ENCODE data around the gene CYP2D6.
A peak's percentile ranks its signal among the peaks of the same experiment; 100 is the strongest.
"Not testable (repeated sequence)": the region's sequence is repeated elsewhere in the genome, so short reads cannot be mapped to it uniquely, and the experiment has no call there.

The CYP2D6 gene

DNA sequence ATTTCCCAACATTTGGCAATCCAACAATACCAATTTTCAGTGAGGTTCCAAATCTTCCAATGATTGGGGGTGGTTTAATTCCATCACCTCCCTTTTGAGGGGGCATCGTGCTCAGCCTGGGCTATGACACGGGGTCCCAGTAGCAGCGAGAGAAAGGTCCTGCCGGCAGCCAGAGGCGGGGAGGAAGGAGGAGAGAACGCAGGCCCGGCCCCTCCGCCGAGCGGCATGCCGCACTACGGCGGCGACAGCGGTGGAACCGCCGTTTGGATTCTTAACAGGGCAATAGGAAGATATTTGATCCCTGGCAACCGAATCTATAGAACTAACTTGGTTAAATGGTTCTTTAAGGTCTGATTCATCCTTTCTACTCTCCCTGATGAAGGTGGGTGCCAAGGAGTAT lies 21.8 kb downstream of the CYP2D6 start:
- no peak for DNase-seq (ENCODE audit: low read depth)
- no peak overlapping the region for H3K4me3 ChIP-seq (ENCODE audit: control insufficient read depth, low read depth, low read length)
- TF ChIP-seq, protein P1, sequence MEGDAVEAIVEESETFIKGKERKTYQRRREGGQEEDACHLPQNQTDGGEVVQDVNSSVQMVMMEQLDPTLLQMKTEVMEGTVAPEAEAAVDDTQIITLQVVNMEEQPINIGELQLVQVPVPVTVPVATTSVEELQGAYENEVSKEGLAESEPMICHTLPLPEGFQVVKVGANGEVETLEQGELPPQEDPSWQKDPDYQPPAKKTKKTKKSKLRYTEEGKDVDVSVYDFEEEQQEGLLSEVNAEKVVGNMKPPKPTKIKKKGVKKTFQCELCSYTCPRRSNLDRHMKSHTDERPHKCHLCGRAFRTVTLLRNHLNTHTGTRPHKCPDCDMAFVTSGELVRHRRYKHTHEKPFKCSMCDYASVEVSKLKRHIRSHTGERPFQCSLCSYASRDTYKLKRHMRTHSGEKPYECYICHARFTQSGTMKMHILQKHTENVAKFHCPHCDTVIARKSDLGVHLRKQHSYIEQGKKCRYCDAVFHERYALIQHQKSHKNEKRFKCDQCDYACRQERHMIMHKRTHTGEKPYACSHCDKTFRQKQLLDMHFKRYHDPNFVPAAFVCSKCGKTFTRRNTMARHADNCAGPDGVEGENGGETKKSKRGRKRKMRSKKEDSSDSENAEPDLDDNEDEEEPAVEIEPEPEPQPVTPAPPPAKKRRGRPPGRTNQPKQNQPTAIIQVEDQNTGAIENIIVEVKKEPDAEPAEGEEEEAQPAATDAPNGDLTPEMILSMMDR (IDR thresholded peaks at IDR 0.05; ENCODE audit: control insufficient read depth, insufficient read depth, low read depth, low read length, missing control alignments), result no peak

DNA sequence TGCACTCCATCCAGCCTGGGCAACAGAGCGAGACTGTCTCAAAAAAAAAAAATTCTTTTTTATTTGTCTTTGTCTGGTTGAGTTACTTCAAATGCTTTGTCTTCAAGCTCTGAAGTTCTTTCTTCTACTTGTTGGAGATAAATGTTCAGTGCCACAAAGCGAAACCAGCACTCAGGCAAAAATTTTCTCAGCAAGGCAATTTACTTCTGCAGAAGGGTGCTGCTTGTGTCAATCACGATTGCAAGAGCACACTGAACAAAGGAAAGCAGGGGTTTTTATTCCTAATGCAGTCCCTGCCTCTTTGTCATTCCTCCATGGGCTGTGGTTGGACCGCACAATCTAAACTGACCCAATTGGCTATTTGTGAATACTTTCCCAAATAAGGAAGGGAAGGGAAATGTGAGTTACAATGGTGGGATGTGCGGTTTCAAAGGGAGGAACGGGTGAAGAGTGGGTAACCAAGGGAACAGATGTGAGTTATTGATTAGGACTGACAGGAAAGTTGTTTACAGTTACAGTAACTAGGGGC lies 26.2 kb downstream of the CYP2D6 start:
- DNase-seq (ENCODE audit: low read depth); H3K4me3 ChIP-seq (ENCODE audit: control insufficient read depth, low read depth, low read length): not testable (repeated sequence)

DNA sequence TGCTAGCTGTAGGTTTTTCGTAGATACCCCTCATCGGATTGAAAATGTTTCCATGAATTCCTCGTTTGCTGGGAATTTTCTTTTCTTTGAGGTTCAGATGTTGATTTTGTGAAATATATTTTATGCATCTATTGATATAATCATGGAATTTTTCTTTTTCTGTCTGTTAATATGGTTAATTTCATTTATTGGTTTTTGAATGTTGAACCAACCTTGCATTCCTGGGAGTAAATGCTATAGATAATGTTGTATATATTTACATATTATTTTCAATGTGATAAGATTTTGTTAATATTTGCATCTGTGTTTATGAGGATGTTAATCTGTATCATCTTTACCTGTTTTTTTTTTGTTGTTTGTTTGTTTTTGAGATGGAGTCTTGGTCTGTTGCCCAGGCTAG lies 29.4 kb downstream of the CYP2D6 start:
- H3K4me3 ChIP-seq (ENCODE audit: control insufficient read depth, low read depth, low read length), result no peak overlapping the region
- no peak for DNase-seq (ENCODE audit: low read depth)
- TF ChIP-seq, protein P1 (IDR thresholded peaks at IDR 0.05; ENCODE audit: control insufficient read depth, insufficient read depth, low read depth, low read length, missing control alignments), result no peak

DNA sequence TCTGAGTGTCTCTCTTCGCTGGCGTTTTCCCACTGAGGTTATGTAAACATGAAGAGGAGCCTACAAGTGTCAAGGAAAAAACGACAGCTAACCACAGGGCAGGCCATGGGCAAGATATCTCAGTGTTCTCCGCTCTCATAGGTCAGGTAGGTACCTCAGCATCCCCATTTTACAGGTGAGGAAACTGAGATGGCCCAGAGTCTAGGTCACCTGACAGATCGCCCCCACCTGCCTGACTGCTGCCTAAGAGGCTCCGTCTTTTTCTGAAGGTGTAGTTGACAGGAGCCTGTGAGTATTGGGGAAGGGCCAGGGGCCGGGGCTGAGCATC lies 39.2 kb downstream of the CYP2D6 start:
- H3K4me3 ChIP-seq (ENCODE audit: control insufficient read depth, low read depth, low read length), result peak overlapping the region; percentile 77
- TF ChIP-seq, protein P1 (IDR thresholded peaks at IDR 0.05; ENCODE audit: control insufficient read depth, insufficient read depth, low read depth, low read length, missing control alignments), result no peak
- no peak for DNase-seq (ENCODE audit: low read depth)

DNA sequence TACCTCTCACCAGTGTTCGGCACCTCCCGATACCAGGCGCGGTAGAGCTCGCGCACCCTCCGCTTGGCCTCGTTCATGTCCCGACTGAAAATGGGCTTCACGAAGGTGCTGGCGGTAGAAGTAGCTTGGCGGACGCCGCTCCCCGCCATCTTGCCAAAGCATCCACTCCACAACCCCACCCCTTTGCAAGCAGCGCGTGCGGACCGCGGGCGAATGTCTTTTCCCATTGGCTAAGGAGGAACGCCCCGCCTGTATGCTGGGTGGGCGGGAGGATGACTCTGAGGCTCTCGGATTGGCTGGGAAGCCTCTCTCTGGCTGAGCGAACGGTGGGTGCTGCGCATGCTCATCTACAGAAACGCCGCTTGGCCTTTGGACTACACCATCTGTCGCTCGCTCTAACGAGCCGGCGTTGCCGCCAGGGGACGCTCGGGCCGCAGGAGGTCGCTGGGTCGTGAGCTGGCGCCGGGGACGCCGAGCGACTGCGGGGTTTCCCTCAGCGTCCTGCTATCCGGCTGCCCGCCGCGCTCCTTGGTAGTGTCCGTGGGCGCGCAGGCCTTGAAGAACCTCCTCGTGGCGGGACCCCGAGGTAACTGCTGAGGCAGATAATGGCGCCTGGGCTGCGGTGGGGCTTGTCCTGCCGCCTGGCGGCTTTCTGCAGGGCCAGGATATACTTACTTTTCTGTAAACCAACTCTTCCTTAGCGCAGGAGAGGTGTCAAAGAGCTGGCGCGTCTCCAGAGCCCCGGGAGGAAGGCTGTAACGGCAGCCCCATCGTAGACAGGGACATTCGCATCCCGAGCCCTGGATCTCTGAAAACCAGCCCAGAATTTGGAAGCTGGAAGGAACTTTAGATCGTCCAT lies 39.8 kb downstream of the CYP2D6 start, which contains the start of gene NDUFA6:
Gene NDUFA6 (minus strand): TSS at position 177 of the 859 bp plus-strand sequence. CDS start 28 bp downstream, at position 149.
- H3K4me3 ChIP-seq (ENCODE audit: control insufficient read depth, low read depth, low read length), result peak within 1 kb of the TSS; percentile 77
- TF ChIP-seq, protein P1 (IDR thresholded peaks at IDR 0.05; ENCODE audit: control insufficient read depth, insufficient read depth, low read depth, low read length, missing control alignments), result peak; percentile 84
- peak; percentile 95 for DNase-seq (ENCODE audit: low read depth)

DNA sequence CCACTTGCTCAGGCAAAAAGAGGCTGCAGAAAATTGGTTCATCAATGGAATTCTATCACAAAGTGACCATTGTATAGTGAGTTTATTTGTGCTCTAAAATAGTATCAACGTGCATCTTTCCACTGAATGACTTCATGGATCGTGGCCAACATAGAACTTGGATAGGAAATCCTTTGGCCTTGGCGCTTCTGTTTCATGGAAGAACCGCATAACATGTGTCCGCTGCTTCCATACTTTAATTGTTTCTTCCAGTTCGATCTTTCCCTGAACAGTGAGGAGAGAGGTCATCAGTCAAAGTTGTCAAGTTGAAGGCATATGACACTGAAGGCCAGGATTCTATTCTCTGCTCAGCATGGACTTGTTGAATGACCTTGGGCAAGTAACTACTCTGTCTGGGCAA lies 44.6 kb downstream of the CYP2D6 start:
- DNase-seq (ENCODE audit: low read depth), result no peak
- H3K4me3 ChIP-seq (ENCODE audit: control insufficient read depth, low read depth, low read length), result no peak overlapping the region
- TF ChIP-seq, protein P1 (IDR thresholded peaks at IDR 0.05; ENCODE audit: control insufficient read depth, insufficient read depth, low read depth, low read length, missing control alignments), result no peak

DNA sequence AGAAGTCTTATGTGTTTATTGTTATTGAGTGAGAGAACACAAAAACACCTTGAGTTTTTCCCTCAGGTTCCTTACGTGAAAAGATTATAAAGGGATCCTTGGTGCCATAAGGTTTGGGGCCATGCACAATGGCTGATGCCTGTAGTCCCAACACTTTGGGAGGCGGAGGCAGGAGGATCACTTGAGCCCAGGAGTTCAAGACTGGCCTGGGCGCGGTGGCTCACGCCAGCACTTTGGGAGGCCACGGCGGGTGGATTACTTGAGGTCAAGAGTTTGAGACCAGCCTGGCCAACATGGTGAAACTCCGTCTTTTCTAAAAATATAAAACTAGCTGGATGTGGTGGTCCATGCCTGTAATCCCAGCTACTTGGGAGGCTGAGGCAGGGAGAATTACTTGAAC lies 45.7 kb downstream of the CYP2D6 start:
- TF ChIP-seq, protein P1 (IDR thresholded peaks at IDR 0.05; ENCODE audit: control insufficient read depth, insufficient read depth, low read depth, low read length, missing control alignments), result no peak
- DNase-seq (ENCODE audit: low read depth), result no peak

More for the DNA sequence above, 45.7 kb downstream of the CYP2D6 start:
- H3K4me3 ChIP-seq (ENCODE audit: control insufficient read depth, low read depth, low read length), result no peak overlapping the region

All from AG09309 (cell line).